ENCODE measurements around the gene NMNAT3. TPM values are rescaled to one million over a fixed set of nuclear protein-coding genes. Genes with fewer than 3 reads are reported as not detected.

Gene NMNAT3
- total RNA-seq, 1 donor from 2014 or later: 2.0 TPM

GRCh38 chr3:139518926-139519842 is 158.6 kb downstream of the NMNAT3 start:
- Mint-ChIP-seq H3K4me1 (ENCODE audit: low read depth) (no peaks in the 10 kb centered on the region), H3K27ac (ENCODE audit: unreplicated experiment) (no peak overlapping the region), H3K4me3 (ENCODE audit: unreplicated experiment) (no peak overlapping the region), H3K36me3 (ENCODE audit: low read depth) (peaks cover 3% of the 10 kb centered on the region), H3K9me3 (ENCODE audit: low read depth) (no peaks in the 10 kb centered on the region), H3K27me3 (ENCODE audit: low read depth) (no peaks in the 10 kb centered on the region)
- no peak for TF ChIP-seq CTCF (IDR thresholded peaks at IDR 0.05)
- no peak for DNase-seq (ENCODE audit: low spot score)

DNA sequence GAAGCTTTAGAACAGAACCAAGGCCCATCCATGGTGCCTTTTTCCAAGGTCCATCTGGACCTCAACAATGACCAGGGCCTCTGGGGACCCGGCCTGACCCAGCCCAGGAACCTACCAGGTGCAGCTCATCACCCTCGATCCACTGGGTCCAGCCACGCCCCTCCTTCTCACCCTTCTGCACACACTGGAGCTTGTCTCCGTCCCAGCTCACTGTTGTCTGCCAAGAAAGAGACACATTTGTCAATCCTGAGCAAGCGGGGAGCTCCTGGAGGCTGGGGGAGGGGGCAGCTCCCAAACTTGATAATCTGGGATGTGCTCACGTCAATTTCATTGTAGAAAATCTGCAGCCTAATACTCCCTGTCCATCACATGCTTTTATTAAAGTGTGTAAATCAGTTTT is 159.5 kb downstream of the NMNAT3 start:
- H3K27me3 Mint-ChIP-seq (ENCODE audit: low read depth): no peaks in the 10 kb centered on the region
- no peak for TF ChIP-seq CTCF (IDR thresholded peaks at IDR 0.05)
- H3K4me3 Mint-ChIP-seq (ENCODE audit: unreplicated experiment): no peak overlapping the region
- no peak overlapping the region for H3K27ac Mint-ChIP-seq (ENCODE audit: unreplicated experiment)
- no peaks in the 10 kb centered on the region for H3K9me3 Mint-ChIP-seq (ENCODE audit: low read depth)
- peaks cover 3% of the 10 kb centered on the region for H3K36me3 Mint-ChIP-seq (ENCODE audit: low read depth)
- no peak for DNase-seq (ENCODE audit: low spot score)
- no peaks in the 10 kb centered on the region for H3K4me1 Mint-ChIP-seq (ENCODE audit: low read depth)

- H3K4me3 Mint-ChIP-seq (ENCODE audit: unreplicated experiment): no peak overlapping the region
- DNase-seq (ENCODE audit: low spot score): no peak
- peaks cover 3% of the 10 kb centered on the region for H3K36me3 Mint-ChIP-seq (ENCODE audit: low read depth)
- no peak overlapping the region for H3K27ac Mint-ChIP-seq (ENCODE audit: unreplicated experiment)
- H3K9me3 Mint-ChIP-seq (ENCODE audit: low read depth): no peaks in the 10 kb centered on the region
- TF ChIP-seq CTCF (IDR thresholded peaks at IDR 0.05): no peak
- H3K27me3 Mint-ChIP-seq (ENCODE audit: low read depth): no peaks in the 10 kb centered on the region
- no peaks in the 10 kb centered on the region for H3K4me1 Mint-ChIP-seq (ENCODE audit: low read depth)
Observed at GRCh38 chr3:139517321-139518065, 160.3 kb downstream of the NMNAT3 start.

DNA sequence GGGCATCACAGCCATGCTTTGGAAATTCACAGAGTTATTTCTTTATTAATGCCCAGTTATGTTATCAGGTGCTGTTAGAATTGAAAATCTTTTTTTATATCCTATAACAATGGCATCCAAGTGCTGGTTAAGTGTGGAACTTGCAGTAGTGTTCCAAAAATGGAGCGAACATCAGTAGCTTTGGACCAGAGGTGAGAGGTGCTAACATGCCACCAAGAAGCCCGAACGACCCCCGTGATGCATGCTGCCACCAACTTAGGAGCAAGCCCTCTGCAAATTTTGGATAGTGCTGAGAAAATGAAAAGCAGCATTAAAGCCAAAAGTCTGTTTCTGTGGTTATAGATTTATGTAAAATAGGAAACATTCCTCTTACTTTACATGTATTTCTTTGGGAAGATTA is 163.0 kb downstream of the NMNAT3 start:
- Mint-ChIP-seq H3K9me3 (ENCODE audit: low read depth) (no peaks in the 10 kb centered on the region), H3K27me3 (ENCODE audit: low read depth) (no peaks in the 10 kb centered on the region), H3K4me1 (ENCODE audit: low read depth) (no peaks in the 10 kb centered on the region), H3K4me3 (ENCODE audit: unreplicated experiment) (no peak overlapping the region), H3K36me3 (ENCODE audit: low read depth) (peaks cover 3% of the 10 kb centered on the region), H3K27ac (ENCODE audit: unreplicated experiment) (no peak overlapping the region)
- no peak for TF ChIP-seq CTCF (IDR thresholded peaks at IDR 0.05)
- no peak for DNase-seq (ENCODE audit: low spot score)

Other genes starting within 250 kb of the NMNAT3 start
- gene RBP2, start 201.5 kb downstream of the NMNAT3 start, total RNA-seq: not detected in 3 replicates
- 13.2 to 24.6 TPM (median 19.8 TPM) in 3 replicates for gene RBP1, start 138.2 kb downstream of the NMNAT3 start, total RNA-seq

Measured in chondrocyte (in vitro differentiated cells).